SK-N-SH treated with all-trans-retinoic acid at 6 μM for 48 hours (cell line): Measurements from ENCODE around the gene ACTL6A.

Experiments
- BACH2 ChIP-seq: fragments of 250-450 bp; sonication (Bioruptor Pico); IDR thresholded peaks from 2 replicates; pipeline ENCODE4 v1.9.0; 2021; ENCODE audit warnings: mild to moderate bottlenecking, borderline replicate concordance
- RARB ChIP-seq: fragments of 250-450 bp; sonication (Bioruptor Pico); IDR thresholded peaks from 2 replicates; pipeline ENCODE4 v1.8.0; 2021; ENCODE audit warnings: mild to moderate bottlenecking, moderate library complexity
- ZC3H10 ChIP-seq: fragments of 250-450 bp; sonication (Bioruptor Pico); IDR thresholded peaks from 2 replicates; pipeline ENCODE4 v1.5.1; 2021; ENCODE audit warnings: mild to moderate bottlenecking, moderate library complexity
- ZFP30 ChIP-seq: fragments of 450-650 bp; formaldehyde crosslinking; IDR thresholded peaks from 2 replicates; pipeline ENCODE4 v1.5.0; 2022; ENCODE audit warnings: mild to moderate bottlenecking, moderate library complexity
- ZNF70 ChIP-seq: fragments of 450-650 bp; formaldehyde crosslinking; IDR thresholded peaks from 2 replicates; pipeline ENCODE4 v1.5.0; 2020; ENCODE audit warnings: mild to moderate bottlenecking, moderate library complexity
- TF ChIP-seq, protein P1 (sequence below): fragments of 250-450 bp; sonication (Bioruptor Pico); IDR thresholded peaks from 2 replicates; pipeline ENCODE4 v1.5.1; 2021; ENCODE audit warnings: mild to moderate bottlenecking, moderate library complexity
- TF ChIP-seq, protein P2 (sequence below): fragments of 250-450 bp; sonication (Bioruptor Pico); IDR thresholded peaks from 2 replicates; pipeline ENCODE4 v1.5.0; 2020; ENCODE audit warnings: mild to moderate bottlenecking, moderate library complexity

DNA sequence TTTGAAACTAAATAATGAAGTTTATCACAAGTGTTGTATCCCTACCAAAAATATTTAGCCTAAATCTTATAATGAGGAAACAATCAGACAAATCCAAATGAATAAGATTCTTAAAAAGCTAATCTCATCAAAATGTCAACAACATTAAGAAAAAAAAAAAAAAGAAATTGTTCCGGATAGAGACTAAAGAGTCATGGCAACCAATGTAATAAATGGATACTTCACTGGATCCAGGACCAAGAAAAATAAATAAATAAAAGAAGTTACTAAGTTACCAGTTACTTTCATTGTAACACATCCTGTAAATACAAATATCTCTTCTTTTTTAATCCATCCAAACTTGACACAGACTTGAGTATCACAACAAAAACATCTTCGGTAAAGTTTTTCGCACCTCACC, 41.1 kb downstream of the ACTL6A start:
- TF ChIP-seq ZFP30 (CRISPR knock-in tag) (no peak), ZNF70 (CRISPR knock-in tag) (no peak), RARB (CRISPR knock-in tag) (no peak), ZC3H10 (CRISPR knock-in tag) (no peak), BACH2 (CRISPR knock-in tag) (no peak)
- TF ChIP-seq, protein P1, sequence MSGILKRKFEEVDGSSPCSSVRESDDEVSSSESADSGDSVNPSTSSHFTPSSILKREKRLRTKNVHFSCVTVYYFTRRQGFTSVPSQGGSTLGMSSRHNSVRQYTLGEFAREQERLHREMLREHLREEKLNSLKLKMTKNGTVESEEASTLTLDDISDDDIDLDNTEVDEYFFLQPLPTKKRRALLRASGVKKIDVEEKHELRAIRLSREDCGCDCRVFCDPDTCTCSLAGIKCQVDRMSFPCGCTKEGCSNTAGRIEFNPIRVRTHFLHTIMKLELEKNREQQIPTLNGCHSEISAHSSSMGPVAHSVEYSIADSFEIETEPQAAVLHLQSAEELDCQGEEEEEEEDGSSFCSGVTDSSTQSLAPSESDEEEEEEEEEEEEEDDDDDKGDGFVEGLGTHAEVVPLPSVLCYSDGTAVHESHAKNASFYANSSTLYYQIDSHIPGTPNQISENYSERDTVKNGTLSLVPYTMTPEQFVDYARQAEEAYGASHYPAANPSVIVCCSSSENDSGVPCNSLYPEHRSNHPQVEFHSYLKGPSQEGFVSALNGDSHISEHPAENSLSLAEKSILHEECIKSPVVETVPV (CRISPR knock-in tag) = no peak
- TF ChIP-seq, protein P2, sequence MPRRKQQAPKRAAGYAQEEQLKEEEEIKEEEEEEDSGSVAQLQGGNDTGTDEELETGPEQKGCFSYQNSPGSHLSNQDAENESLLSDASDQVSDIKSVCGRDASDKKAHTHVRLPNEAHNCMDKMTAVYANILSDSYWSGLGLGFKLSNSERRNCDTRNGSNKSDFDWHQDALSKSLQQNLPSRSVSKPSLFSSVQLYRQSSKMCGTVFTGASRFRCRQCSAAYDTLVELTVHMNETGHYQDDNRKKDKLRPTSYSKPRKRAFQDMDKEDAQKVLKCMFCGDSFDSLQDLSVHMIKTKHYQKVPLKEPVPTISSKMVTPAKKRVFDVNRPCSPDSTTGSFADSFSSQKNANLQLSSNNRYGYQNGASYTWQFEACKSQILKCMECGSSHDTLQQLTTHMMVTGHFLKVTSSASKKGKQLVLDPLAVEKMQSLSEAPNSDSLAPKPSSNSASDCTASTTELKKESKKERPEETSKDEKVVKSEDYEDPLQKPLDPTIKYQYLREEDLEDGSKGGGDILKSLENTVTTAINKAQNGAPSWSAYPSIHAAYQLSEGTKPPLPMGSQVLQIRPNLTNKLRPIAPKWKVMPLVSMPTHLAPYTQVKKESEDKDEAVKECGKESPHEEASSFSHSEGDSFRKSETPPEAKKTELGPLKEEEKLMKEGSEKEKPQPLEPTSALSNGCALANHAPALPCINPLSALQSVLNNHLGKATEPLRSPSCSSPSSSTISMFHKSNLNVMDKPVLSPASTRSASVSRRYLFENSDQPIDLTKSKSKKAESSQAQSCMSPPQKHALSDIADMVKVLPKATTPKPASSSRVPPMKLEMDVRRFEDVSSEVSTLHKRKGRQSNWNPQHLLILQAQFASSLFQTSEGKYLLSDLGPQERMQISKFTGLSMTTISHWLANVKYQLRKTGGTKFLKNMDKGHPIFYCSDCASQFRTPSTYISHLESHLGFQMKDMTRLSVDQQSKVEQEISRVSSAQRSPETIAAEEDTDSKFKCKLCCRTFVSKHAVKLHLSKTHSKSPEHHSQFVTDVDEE (CRISPR knock-in tag) = no peak
